HTERT RPE-1 (cell line): ENCODE measurements around the gene GRIA4.
"Not testable (repeated sequence)": the region's sequence is repeated elsewhere in the genome, so short reads cannot be mapped to it uniquely, and the experiment has no call there.

ENCODE experiments used
- in situ Hi-C: fragments of 300-500 bp; cut with MboI; formaldehyde crosslinking; loops from 4 replicates; pipeline ENCODE4 v1.14.3; 2020; ENCODE audit warnings: low sequenced_read_pairs

Gene GRIA4

GRCh38 chr11:105713696-105714095, 103.8 kb downstream of the GRIA4 start:
- in situ Hi-C loops: no loop called here

GRCh38 chr11:105718641-105719040, 108.8 kb downstream of the GRIA4 start:
- in situ Hi-C loops: no loop called here

GRCh38 chr11:105719073-105719822, 109.4 kb downstream of the GRIA4 start:
- in situ Hi-C loops: no loop called here

- in situ Hi-C loops: no loop called here
Measured at GRCh38 chr11:105720096-105720495, 110.2 kb downstream of the GRIA4 start.

GRCh38 chr11:105723269-105723668, 113.4 kb downstream of the GRIA4 start:
- in situ Hi-C loops: no loop called here

GRCh38 chr11:105732611-105733010, 122.7 kb downstream of the GRIA4 start:
- in situ Hi-C loops: no loop called here

- in situ Hi-C loops: no loop called here
Measured at GRCh38 chr11:105734426-105734825, 124.6 kb downstream of the GRIA4 start.

- in situ Hi-C loops: no loop called here
Measured at GRCh38 chr11:105738251-105738650, 128.4 kb downstream of the GRIA4 start.

- in situ Hi-C loops: no loop called here
Measured at GRCh38 chr11:105738986-105739795, 129.3 kb downstream of the GRIA4 start.

- in situ Hi-C loops: no loop called here
Measured at GRCh38 chr11:105740164-105740903, 130.5 kb downstream of the GRIA4 start.

GRCh38 chr11:105741488-105742020, 131.7 kb downstream of the GRIA4 start:
- in situ Hi-C loops: no loop called here

- in situ Hi-C loops: no loop called here
Measured at GRCh38 chr11:105754260-105754659, 144.4 kb downstream of the GRIA4 start.

- in situ Hi-C loops: no loop called here
Measured at GRCh38 chr11:105754716-105755115, 144.8 kb downstream of the GRIA4 start.

- in situ Hi-C loops: no loop called here
Measured at GRCh38 chr11:105757107-105757506, 147.2 kb downstream of the GRIA4 start.

GRCh38 chr11:105763594-105763993, 153.7 kb downstream of the GRIA4 start:
- in situ Hi-C loops: no loop called here

- in situ Hi-C loops: no loop called here
Measured at GRCh38 chr11:105767931-105768330, 158.1 kb downstream of the GRIA4 start.

- in situ Hi-C loops: no loop called here
Measured at GRCh38 chr11:105769627-105770026, 159.8 kb downstream of the GRIA4 start.

GRCh38 chr11:105773452-105773851, 163.6 kb downstream of the GRIA4 start:
- in situ Hi-C loops: not testable (repeated sequence)

- in situ Hi-C loops: no loop called here
Measured at GRCh38 chr11:105774899-105775298, 165.0 kb downstream of the GRIA4 start.

- in situ Hi-C loops: no loop called here
Measured at GRCh38 chr11:105780781-105781525, 171.1 kb downstream of the GRIA4 start.
